Kidney capillary endothelial cell (primary cell): ENCODE data around the gene KRT1.

Experiments
- DNase-seq: peaks from one replicate; pipeline ENCODE4 v3.0.0-alpha.2; 2018; ENCODE audit warnings: low spot score

KRT1 gene

DNA sequence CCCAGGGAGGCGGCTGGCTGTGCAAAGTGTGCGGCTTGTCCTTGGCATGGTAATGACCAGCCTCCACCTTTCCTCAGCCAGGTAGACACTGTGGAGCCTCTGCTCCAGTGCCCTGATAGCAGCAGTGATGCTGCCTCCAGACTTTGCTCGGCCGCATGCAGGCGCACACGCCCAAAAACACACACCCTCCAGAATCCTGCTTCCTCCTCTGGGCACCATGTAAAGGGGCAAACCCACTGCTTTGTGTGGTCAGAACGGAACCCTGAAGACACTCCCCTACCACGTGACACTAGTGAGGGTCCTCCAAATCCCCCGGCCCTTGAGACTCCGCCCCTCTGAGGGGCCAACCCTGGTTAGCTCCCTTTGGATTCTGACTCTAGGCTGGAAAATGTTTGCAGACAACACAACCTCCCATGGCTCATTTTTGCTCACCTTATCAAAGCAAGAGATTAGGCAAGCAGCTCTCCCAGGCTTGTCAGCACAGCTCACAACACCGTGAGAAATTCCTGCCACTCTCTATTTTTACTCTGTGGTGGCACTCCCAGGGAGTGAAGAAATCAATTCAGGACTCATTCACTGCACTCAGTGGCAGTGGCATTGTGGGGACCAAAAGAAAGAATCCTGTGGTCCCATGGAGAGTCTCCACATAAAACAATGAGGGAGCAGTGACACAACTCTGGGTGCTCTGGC, 18.6 kb upstream of the KRT1 start:
- no peak for DNase-seq

DNA sequence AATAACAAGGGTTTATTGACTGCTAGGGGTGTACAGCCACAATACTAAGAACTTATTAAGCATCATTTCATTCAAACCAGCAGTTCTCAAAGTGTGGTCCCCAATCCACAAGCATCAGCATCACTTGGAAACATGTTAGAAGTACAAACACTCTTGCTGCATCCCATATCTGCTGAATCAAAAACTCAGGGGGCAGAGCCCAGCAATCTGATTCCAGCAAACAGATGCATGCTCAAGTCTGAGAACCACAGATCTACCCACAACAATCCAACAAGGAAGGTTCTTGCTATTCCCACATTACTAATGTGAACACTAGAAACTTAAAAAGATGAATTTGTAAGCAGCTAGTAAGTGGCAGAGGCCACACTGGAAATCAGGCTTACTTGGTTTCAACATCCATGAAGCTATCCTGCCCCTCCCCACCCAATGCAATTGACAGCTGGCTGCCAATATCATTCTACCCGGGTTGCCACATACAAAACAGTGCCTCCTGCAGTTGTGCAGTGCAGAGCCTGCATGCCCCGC, 16.9 kb upstream of the KRT1 start:
- no peak for DNase-seq

- DNase-seq: no peak
These were observed 16.4 kb upstream of the KRT1 start for GRCh38 chr12:52696588-52696987.

GRCh38 chr12:52695039-52695438, 14.8 kb upstream of the KRT1 start:
- no peak for DNase-seq

GRCh38 chr12:52694151-52694550, 13.9 kb upstream of the KRT1 start:
- no peak for DNase-seq

DNA sequence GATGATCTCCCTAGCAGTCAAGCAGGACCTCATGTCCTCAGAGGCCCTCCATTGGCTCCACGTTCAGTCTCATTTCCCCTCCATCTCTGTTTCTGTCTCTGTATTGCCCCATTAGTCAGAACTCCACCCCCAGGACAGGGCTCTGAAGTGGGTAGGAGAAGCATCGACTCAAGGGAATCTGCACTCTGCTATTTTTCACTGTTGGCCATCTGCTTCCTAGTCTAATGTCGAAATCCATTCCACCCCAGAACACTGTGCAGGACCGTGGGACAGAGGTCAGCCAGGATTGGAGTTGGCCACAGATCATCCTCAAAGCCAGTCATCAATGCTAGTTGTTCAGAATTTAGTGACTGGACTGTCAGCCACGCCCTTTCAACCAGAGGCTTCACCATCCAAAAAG, 13.1 kb upstream of the KRT1 start:
- DNase-seq: no peak

- DNase-seq: no peak
These were observed 12.0 kb upstream of the KRT1 start for GRCh38 chr12:52692254-52692653.

DNA sequence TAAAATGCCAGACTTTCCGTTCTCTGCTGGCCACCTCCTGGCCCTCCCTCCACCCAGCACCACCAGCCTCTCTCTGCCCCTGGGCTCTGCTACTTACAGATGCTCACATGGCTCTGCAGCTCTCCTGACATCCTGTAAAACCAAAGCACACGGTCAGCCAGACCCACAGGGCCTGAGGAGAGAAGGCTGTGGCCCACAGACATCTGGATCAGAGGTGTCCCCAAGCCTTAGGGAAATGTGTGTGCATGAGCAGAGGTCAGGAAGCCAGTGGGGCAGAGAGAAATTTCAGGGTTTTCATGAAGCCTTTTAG, 11.6 kb upstream of the KRT1 start:
- DNase-seq: no peak

DNA sequence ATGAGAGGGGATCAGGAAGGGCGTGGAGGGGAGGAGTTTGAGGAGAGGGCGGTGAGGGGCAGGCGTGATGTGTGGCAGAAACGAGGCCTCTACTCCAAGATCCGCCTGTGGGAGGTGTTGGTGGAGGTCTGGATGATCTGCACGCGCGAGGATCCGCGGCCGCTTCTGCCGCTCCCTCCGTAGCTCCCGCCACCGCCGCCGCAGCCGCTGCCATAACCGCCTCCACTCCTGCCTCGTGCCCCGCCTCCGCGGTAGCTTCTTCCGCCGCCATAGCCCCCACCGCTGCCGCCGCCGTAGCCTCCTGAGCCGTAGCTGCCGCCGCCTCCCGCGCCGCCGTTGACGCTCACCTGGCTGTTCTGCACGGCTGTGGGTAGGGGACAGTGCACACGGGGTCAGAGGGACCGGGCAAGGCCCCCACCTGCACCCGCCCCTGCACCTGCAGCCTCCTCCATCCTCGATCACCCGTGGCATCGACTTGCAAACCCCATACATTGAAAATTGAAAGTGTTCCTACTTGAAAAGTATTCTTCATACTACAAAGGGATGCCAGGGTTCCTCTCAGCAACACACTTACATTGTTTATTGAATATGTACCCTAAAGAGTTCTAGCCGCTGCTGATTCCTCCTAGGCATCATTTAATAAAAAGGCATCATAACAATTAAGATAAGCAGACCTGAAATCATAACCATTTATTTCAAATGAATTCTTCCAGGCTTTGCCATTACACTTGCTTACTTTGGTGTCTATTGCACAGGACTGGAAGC, 11.1 kb upstream of the KRT1 start:
- DNase-seq: no peak

DNA sequence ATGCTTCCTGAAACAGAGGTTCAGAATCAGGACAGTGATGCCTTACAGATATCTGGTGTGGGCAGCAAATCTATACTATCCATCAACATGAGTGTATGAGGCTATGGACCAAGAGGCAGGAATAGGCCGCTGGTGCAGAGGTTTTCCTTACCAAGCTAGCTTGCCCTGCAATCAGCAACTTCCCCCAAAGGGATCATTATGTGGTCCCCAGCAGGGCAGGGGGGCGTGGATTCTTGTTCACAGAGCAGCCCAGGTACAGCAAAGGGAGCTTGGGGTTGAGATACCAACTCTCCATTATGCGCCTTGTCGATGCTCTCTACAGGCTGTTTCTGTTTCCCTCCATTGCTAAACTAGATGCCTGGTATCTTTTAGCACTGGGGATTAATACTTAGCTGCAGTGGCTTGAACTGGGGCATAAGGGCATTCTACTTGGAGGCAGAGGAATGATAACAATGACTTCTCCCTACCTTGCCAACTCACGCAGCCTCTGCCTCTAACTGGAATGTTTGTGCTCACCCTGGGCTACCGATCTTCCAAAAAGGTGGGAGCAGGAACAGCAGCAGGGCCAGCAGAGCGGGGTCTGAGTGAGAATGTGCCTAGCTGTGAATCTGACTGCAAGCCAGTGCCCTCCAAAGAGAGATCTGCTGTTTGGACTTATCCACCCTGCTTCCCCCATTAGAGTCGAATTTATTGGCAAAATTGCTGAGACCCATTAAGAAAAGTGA, 10.3 kb upstream of the KRT1 start:
- no peak for DNase-seq

- DNase-seq: no peak
These were observed 9.7 kb upstream of the KRT1 start for GRCh38 chr12:52689936-52690335.

- no peak for DNase-seq
These were observed 9.0 kb upstream of the KRT1 start for GRCh38 chr12:52689239-52689638.

- DNase-seq: no peak
These were observed 8.3 kb upstream of the KRT1 start for GRCh38 chr12:52688481-52688880.

GRCh38 chr12:52687497-52688385, 7.5 kb upstream of the KRT1 start:
- DNase-seq: no peak

- DNase-seq: no peak
These were observed 6.7 kb upstream of the KRT1 start for GRCh38 chr12:52686756-52687487.

DNA sequence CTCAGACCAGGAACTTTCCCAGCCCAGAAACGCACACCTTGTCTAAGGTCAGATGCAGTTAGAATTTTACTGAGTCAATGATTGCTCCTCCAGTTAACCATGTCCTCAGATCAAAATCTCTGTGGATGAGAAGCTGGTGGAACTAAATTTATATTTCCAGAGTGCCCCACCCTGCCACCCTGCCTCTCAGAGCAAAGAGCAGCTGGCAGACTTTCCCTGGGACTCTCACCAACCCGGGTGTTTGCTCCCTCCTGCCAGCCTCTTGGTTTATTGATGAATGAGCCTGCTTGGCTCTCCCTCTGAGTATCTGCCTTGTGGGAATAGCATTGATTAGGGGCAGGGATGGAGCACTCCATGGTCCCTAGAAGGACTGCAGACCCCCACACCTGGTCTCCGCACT, 5.9 kb upstream of the KRT1 start:
- no peak for DNase-seq

DNA sequence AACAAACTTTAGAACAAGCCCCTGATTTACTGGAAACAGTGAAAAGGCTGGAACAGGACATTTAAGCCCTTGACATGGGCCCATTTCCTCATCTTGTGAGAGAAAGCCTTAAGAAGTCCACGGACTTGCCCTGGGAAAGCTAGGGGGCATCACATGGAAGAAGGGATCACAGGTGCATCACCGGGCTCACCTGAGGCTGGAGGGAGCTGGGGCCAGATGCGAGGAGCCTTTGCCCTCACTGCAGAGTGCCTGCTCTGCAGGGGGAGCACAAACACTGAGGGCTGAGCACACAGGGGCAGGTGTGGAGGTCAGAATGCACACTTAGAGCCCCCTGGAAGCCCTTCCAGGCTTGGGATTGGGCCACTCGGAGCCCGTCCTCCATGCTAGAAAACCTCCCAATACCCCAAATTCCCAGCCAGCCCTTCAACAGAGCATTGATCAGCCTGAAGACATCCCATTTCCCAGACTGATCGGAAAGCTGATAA, 5.2 kb upstream of the KRT1 start:
- DNase-seq: no peak

DNA sequence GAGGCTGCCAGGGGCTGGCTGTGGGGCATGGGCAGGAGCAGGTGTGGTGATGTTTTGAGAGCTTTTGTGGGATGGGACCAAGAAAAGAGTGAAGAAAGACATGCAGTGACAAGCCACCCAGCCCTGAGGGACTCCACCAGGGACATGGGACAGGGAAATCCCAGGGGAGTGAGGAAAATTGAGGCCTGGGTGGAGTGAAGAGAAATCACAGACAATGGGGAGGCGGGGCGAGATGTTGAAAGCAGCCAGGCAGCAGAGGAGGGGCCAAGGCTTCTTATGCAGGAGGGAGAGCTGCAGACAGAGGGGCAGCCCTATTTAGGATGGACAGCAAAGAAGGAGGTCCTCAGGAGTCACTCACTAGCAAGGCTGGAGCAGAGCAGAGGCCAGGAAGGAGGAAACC, 4.2 kb upstream of the KRT1 start:
- no peak for DNase-seq

GRCh38 chr12:52683575-52684300, 3.5 kb upstream of the KRT1 start:
- no peak for DNase-seq

DNA sequence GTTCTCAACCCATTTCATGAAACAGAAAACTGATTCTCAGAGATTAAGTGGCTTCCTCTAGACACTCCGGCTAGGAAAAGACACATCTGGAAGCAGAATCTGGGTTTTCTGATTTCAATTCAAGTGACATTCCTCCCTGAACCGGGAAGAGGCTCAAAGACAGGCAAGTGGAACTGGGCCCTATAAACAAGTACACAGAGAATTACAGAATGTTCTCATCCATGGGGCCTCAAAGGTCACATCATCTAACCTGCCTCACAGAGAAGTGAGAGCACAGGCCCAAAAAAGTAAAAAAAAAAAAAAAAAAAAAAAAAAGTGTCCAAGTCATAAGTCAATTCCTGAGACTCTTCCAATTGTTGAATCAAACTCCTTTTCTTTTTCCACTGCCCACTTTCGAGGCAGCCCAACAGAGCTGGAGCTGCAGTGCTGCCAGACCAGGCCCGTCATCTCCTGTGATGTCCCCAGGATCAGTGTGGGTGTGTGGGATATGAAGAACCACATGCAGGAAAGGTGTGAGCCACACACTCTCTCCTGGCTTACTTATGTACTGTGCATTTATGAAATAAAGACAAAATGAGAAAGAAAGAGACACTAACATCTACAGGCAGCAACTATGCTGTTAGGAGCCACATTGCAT, 2.8 kb upstream of the KRT1 start:
- no peak for DNase-seq
